Measurements from ENCODE around the gene CCDC182.
A peak's percentile ranks its signal among the peaks of the same experiment; 100 is the strongest.

DNA sequence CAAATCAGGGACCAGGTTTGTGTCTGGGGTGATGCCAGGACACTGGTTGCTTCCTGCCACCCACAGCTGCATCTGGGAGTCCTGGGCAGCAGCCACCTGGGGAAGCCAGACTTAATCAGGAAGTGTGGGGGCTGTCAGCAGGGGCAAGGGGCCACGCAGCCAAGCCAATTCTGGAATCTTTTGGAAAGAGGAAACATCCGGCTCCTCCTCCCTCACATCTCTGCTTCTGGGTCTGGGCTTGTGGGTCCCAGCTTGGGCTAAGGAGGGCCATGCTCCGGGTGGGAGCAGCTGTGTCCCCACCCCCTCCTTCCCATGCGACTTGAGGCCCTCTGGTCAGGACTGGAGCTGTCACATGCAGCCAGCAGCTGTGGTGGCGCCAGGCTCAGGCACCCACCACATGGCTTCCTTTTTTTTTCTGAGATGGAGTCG lies 37.0 kb upstream of the CCDC182 start:
- TF ChIP-seq, protein P1, sequence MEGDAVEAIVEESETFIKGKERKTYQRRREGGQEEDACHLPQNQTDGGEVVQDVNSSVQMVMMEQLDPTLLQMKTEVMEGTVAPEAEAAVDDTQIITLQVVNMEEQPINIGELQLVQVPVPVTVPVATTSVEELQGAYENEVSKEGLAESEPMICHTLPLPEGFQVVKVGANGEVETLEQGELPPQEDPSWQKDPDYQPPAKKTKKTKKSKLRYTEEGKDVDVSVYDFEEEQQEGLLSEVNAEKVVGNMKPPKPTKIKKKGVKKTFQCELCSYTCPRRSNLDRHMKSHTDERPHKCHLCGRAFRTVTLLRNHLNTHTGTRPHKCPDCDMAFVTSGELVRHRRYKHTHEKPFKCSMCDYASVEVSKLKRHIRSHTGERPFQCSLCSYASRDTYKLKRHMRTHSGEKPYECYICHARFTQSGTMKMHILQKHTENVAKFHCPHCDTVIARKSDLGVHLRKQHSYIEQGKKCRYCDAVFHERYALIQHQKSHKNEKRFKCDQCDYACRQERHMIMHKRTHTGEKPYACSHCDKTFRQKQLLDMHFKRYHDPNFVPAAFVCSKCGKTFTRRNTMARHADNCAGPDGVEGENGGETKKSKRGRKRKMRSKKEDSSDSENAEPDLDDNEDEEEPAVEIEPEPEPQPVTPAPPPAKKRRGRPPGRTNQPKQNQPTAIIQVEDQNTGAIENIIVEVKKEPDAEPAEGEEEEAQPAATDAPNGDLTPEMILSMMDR (IDR thresholded peaks at IDR 0.05; ENCODE audit: borderline replicate concordance, extremely low read depth, low read length, poor library complexity, severe bottlenecking), result peak; percentile 10
- no peak for TF ChIP-seq EZH2 (IDR thresholded peaks at IDR 0.05; ENCODE audit: borderline replicate concordance, low read depth, low read length, severe bottlenecking)

All from DND-41 (cell line).